Fibroblast of skin of right quadriceps (primary cell): ENCODE results near the gene OSTN.

Experiments
- DNase-seq: peaks from one replicate; pipeline ENCODE4 v3.0.0-alpha.2; 2013

The OSTN gene

GRCh38 chr3:191314109-191314728 is 115.2 kb downstream of the OSTN start:
- no peak for DNase-seq
